K562 (cell line): ENCODE data around the gene RDH8. TPM values are rescaled to one million over a fixed set of nuclear protein-coding genes. Genes with fewer than 3 reads are reported as not detected.
A peak's percentile ranks its signal among the peaks of the same experiment; 100 is the strongest.

Experiments
- ATAC-seq: fragments of 200-7000 bp; cut with Tn5 transposase; 3 replicates; pipeline ENCODE4 v1.9.1; 2020; ENCODE audit warnings: moderate library complexity
- BruUV-seq: library from RNA; stranded (reverse); fragments of 400-500 nt; replicated peaks from 2 replicates; lab custom pipeline; 2021; lab: Mats Ljungman, UMichigan
- CTCF ChIA-PET: fragments of 300-600 bp; formaldehyde crosslinking; extraction: SDS; loops from one replicate; lab custom pipeline; 2021; ENCODE audit warnings: low intra/inter-chr PET ratio; lab: Yijun Ruan, JAX
- POLR2A ChIA-PET: fragments of 300-600, 350-650 bp; sonication (Branson Sonifier 250); formaldehyde crosslinking; extraction: SDS; loops from one replicate; lab custom pipeline; 2021; ENCODE audit warnings: antibody characterized with exemption, inconsistent platforms; lab: Yijun Ruan, JAX
- DNase-seq, 4 experiments: peaks; one replicate each; pipeline versions ENCODE4 v3.0.0 to v3.0.0-alpha.2; 2011 to 2018; ENCODE audit warnings: low spot score in 3 of 4, mixed read lengths in 3 of 4; ENCODE audit errors: extremely low read depth in 1 of 4
- FAIRE-seq: peaks from 2 replicates; lab custom pipeline; 2011; peaks lifted over from hg19 to GRCh38; lab: Jason Lieb, UNC
- H2AFZ ChIP-seq: 2 replicates; pipeline ENCODE4 v1.6.0; 2011; ENCODE audit warnings: low read depth, low read length, control low read depth, inconsistent platforms
- H3K27ac ChIP-seq: fragments of 200-600 bp; 3 replicates; pipeline ENCODE4 v1.8.0; 2011; ENCODE audit warnings: low read depth, mild to moderate bottlenecking, control low read depth, inconsistent platforms, low read length, moderate library complexity, mixed read lengths; ENCODE audit errors: extremely low read depth
- H3K27me3 ChIP-seq, 2 experiments: fragments of 300-600 bp in 1 of 2; 2 replicates in 1 of 2; 3 replicates in 1 of 2; pipeline versions ENCODE4 v1.6.0 to v1.8.0; 2011; ENCODE audit warnings: inconsistent platforms in 2 of 2, low read length in 2 of 2, mild to moderate bottlenecking in 1 of 2, mixed read lengths in 1 of 2, moderate library complexity in 1 of 2; ENCODE audit not compliant: control insufficient read depth in 2 of 2, insufficient read depth in 2 of 2
- H3K36me3 ChIP-seq: fragments of 300-600 bp; 3 replicates; pipeline ENCODE4 v1.8.0; 2011; ENCODE audit warnings: mild to moderate bottlenecking, low read length, inconsistent platforms; ENCODE audit not compliant: control insufficient read depth, insufficient read depth
- H3K4me1 ChIP-seq, 2 experiments: fragments of 200-600 bp in 1 of 2; replicated peaks in 1 of 2; 2 replicates in 1 of 2; 3 replicates in 1 of 2; pipeline versions ENCODE4 v1.5.1 to v1.8.0; 2011; ENCODE audit warnings: inconsistent platforms in 2 of 2, low read length in 2 of 2, mild to moderate bottlenecking in 1 of 2, mixed read lengths in 1 of 2, moderate library complexity in 1 of 2; ENCODE audit not compliant: control insufficient read depth in 2 of 2, insufficient read depth in 2 of 2
- H3K4me2 ChIP-seq: 2 replicates; pipeline ENCODE4 v1.6.1; 2011; ENCODE audit warnings: low read length, control low read depth, inconsistent platforms, mixed read lengths; ENCODE audit not compliant: insufficient read depth
- H3K4me3 ChIP-seq: fragments of 200-600 bp; sonication (generic), shearing (Covaris generic); 2 replicates; pipeline ENCODE4 v1.5.1; 2016; ENCODE audit warnings: control low read depth, inconsistent platforms
- H3K79me2 ChIP-seq: fragments of 200-600 bp; 3 replicates; pipeline ENCODE4 v1.8.0; 2011; ENCODE audit warnings: low read length, inconsistent platforms; ENCODE audit not compliant: control insufficient read depth, insufficient read depth
- H3K9ac ChIP-seq, 2 experiments: 2 replicates each; pipeline versions ENCODE4 v1.6.0 to v1.6.1; 2011; ENCODE audit warnings: low read depth in 2 of 2, low read length in 2 of 2, control low read depth in 1 of 2, inconsistent platforms in 1 of 2, mild to moderate bottlenecking in 1 of 2, mixed read lengths in 1 of 2; ENCODE audit not compliant: insufficient read depth in 1 of 2
- H3K9me1 ChIP-seq: one replicate; pipeline ENCODE4 v1.6.0; 2011; ENCODE audit warnings: inconsistent platforms, mild to moderate bottlenecking, low read length, moderate library complexity; ENCODE audit not compliant: control insufficient read depth, insufficient read depth
- H3K9me3 ChIP-seq: replicated peaks from 2 replicates; pipeline ENCODE4 v1.5.1; 2011; ENCODE audit warnings: low read depth, low read length, inconsistent platforms; ENCODE audit not compliant: control insufficient read depth, insufficient read depth
- H4K20me1 ChIP-seq: replicated peaks from 2 replicates; pipeline ENCODE4 v1.6.1; 2011; ENCODE audit warnings: low read length, inconsistent platforms, mixed read lengths; ENCODE audit not compliant: control insufficient read depth, insufficient read depth
- BRD4 ChIP-seq: fragments of 200-600 bp; sonication (generic); IDR thresholded peaks from 2 replicates; pipeline ENCODE4 v1.6.1; 2017; ENCODE audit warnings: inconsistent platforms
- CEBPB ChIP-seq: fragments of 450-650 bp; IDR thresholded peaks from 2 replicates; pipeline ENCODE4 v1.6.1; 2016; ENCODE audit warnings: missing genetic modification characterization, missing compliant biosample characterization
- CEBPG ChIP-seq, 3 experiments: fragments of 200-800 bp in 1 of 3; sonication (Bioruptor generic) in 1 of 3; sonication (generic) in 1 of 3; formaldehyde crosslinking in 1 of 3; IDR thresholded peaks in 2 of 3; conservative IDR thresholded peaks in 1 of 3; 2 replicates each; pipeline versions ENCODE4 v1.6.1 to v1.8.0; 2016 to 2022; ENCODE audit warnings: missing compliant biosample characterization in 2 of 3, missing genetic modification characterization in 2 of 3, mild to moderate bottlenecking in 1 of 3, missing genetic modification reagents in 1 of 3
- CREBBP ChIP-seq: IDR thresholded peaks from one replicate; pipeline ENCODE4 v1.6.1; 2012; ENCODE audit warnings: low read depth, mild to moderate bottlenecking, control low read depth, inconsistent platforms, low read length
- SMARCA5 ChIP-seq: fragments of 450-650 bp; IDR thresholded peaks from 2 replicates; pipeline ENCODE4 v1.6.1; 2016
- WGBS: fragments of 100-300 bp; shearing (Covaris generic); methylation state at CpG from one replicate; pipeline ENCODE4 v1.1.6; 2016; ENCODE audit warnings: low coverage, mixed read lengths; ENCODE audit not compliant: insufficient coverage; ENCODE audit errors: missing lambda C conversion rate; 5-methylcytosine and 5-hydroxymethylcytosine counted together
- in situ Hi-C: fragments of 300-500 bp; cut with MboI; formaldehyde crosslinking; loops from 4 replicates; pipeline ENCODE4 v1.15.0; 2018; ENCODE audit warnings: inconsistent platforms, mixed read lengths
- intact Hi-C: fragments of 100-400 bp; cut with micrococcal nuclease; formaldehyde crosslinking; loops from 2 replicates; pipeline ENCODE4 v1.14.2; 2022
- polyA plus RNA-seq, 8 experiments: library from polyadenylated mRNA; depleted of rRNA in 4 of 8; stranded (reverse) in 5 of 8; unstranded in 3 of 8; fragments of >200 nt; fragmentation: Nextera tagmentation in 2 of 8; fragmentation: Illumina TruSeq in 1 of 8; extraction: Ambion mirVana in 2 of 8; extraction: Trizol in 1 of 8; gene quantifications; 2 replicates each; pipeline versions ENCODE4 v1.2.1 to v1.2.3, GENCODE V29; 2011 to 2014; ENCODE audit warnings: inconsistent platforms in 1 of 8, missing spikeins in 1 of 8
- total RNA-seq, 7 experiments: library from RNA; depleted of rRNA in 6 of 7; stranded (reverse); fragments of >200 nt in 6 of 7; fragmentation: Illumina TruSeq in 2 of 7; extraction: Trizol in 2 of 7; gene quantifications; 2 replicates each; pipeline versions ENCODE4 v1.2.1 to v1.2.3, GENCODE V29; 2011 to 2021; ENCODE audit warnings: low replicate concordance in 1 of 7
- TF ChIP-seq, protein P1 (sequence below): sonication (generic); formaldehyde crosslinking; IDR thresholded peaks from 2 replicates; pipeline ENCODE4 v1.8.0; 2022; ENCODE audit warnings: mild to moderate bottlenecking, missing genetic modification reagents, borderline replicate concordance
- TF ChIP-seq, protein P2 (sequence below), 2 experiments: fragments of 450-650 bp in 1 of 2; sonication (generic) in 1 of 2; formaldehyde crosslinking in 1 of 2; IDR thresholded peaks in 1 of 2; conservative IDR thresholded peaks in 1 of 2; 2 replicates each; pipeline versions ENCODE4 v1.6.1 to v1.8.1; 2016 to 2023; ENCODE audit warnings: mild to moderate bottlenecking in 2 of 2, moderate library complexity in 2 of 2, inconsistent platforms in 1 of 2, missing genetic modification reagents in 1 of 2

The RDH8 gene
- total and polyA plus RNA-seq, 9 of the 15 experiments (the other 6 are each of a cell fraction or from before 2014, with no cell fraction given) = not detected

DNA sequence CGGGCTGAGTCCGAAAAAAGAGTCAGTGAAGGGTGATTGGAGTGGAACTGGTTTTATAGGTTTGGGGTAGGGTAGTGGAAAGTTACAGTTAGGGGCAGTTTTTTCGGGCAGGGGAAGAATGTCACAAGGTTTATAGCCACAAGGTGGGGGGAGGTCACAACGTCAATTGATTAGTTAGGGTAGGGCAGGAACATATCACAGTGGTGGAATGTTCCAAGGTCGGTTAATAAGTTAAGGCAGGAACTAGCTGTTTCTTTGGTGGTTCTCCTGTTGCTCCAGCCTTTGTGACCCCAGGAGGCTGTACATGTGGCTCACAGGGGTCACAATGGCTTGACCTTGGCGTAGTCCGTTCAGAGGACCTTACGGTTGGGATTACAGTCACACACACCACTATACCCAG lies 20.3 kb downstream of the RDH8 start (continued):
- TF ChIP-seq, protein P1, sequence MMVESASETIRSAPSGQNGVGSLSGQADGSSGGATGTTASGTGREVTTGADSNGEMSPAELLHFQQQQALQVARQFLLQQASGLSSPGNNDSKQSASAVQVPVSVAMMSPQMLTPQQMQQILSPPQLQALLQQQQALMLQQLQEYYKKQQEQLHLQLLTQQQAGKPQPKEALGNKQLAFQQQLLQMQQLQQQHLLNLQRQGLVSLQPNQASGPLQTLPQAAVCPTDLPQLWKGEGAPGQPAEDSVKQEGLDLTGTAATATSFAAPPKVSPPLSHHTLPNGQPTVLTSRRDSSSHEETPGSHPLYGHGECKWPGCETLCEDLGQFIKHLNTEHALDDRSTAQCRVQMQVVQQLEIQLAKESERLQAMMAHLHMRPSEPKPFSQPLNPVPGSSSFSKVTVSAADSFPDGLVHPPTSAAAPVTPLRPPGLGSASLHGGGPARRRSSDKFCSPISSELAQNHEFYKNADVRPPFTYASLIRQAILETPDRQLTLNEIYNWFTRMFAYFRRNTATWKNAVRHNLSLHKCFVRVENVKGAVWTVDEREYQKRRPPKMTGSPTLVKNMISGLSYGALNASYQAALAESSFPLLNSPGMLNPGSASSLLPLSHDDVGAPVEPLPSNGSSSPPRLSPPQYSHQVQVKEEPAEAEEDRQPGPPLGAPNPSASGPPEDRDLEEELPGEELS (CRISPR knock-in tag) = no peak
- TF ChIP-seq BRD4 (no peak), CREBBP (no peak)

DNA sequence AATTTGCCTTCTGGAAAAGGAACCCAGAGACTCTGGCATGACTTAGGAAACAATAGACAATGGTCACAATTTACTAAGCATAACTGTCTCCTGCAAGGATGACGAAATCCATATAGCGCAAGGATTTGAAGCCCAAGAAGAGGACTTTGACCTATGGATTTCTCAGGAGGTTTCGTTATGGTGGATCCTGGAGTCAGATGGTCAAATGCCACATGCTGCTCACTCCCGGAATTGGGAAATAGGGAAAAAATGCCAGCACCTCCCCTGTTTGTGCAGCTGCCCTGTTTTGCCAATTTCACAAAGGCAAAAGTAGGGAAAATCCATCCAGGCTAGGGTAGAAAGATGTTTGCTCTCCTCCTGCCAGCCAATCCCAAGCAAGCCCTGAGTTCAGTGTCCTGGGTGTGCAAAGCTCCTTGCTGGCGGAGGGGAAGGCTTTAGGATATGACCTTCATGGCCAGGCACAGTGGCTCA lies 23.4 kb downstream of the RDH8 start:
- no peaks in the 10 kb centered on the region for H3K79me2 ChIP-seq
- 0% methylated on average over 5 of the region's 5 CpGs for WGBS
- ATAC-seq (no peak), FAIRE-seq (no peak)
- in situ Hi-C loops (no loop called here), intact Hi-C loops (no loop called here)
- H2AFZ ChIP-seq = no peak overlapping the region
- H3K9ac ChIP-seq = no peak overlapping the region
- H3K4me3 ChIP-seq = no peak overlapping the region
- H3K36me3 ChIP-seq = no peaks in the 10 kb centered on the region
- POLR2A ChIA-PET = interaction anchor here (0.6 kb wide), 1 partner anchor 606 kb away, joined by 3 read pairs; no protein-coding TSS in a partner anchor
- H3K4me1 ChIP-seq = no peaks in the 10 kb centered on the region
- no peaks in the 10 kb centered on the region for H3K9me3 ChIP-seq
- no peak overlapping the region for H3K27ac ChIP-seq
- no peaks in the 10 kb centered on the region for H4K20me1 ChIP-seq
- BruUV-seq = no TSS peak
- H3K27me3 ChIP-seq = peaks cover 21 to 69% of the 10 kb centered on the region in 2 experiments; a peak in 4 of 5 replicates
- no peak for TF ChIP-seq SMARCA5
- peak; percentile 54 for TF ChIP-seq CEBPB (tag)
- TF ChIP-seq, protein P2, sequence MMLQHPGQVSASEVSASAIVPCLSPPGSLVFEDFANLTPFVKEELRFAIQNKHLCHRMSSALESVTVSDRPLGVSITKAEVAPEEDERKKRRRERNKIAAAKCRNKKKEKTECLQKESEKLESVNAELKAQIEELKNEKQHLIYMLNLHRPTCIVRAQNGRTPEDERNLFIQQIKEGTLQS (IDR thresholded peaks at IDR 0.05) = peak; percentile 59
- TF ChIP-seq, protein P2 (CRISPR knock-in tag; conservative IDR thresholded peaks at IDR 0.05) = no peak
- TF ChIP-seq CEBPG (CRISPR knock-in tag; IDR thresholded peaks at IDR 0.05) = no peak
- peak in 1 of 2 experiments; percentile 77; a peak in 2 of 4 replicates for TF ChIP-seq CEBPG (tag; conservative IDR thresholded peaks at IDR 0.05 in 1 of 2, IDR thresholded peaks at IDR 0.05 in 1 of 2)
- TF ChIP-seq, all 486 proteins: peak for 3
- Histone ChIP-seq H3K4me2 (no peak overlapping the region), H3K9me1 (no peaks in the 10 kb centered on the region)
- no peak for DNase-seq
- CTCF ChIA-PET = no interaction called here
